Pons (tissue), 1 donor: Measurements from ENCODE around the gene CETN3.
"Not testable (repeated sequence)": the region's sequence is repeated elsewhere in the genome, so short reads cannot be mapped to it uniquely, and the experiment has no call there.

Experiments used
- DNase-seq: peaks from one replicate; pipeline ENCODE4 v3.0.0-alpha.2; 2016; ENCODE audit warnings: low spot score

Gene CETN3

GRCh38 chr5:90383903-90384302 lies 25.7 kb downstream of the CETN3 start:
- DNase-seq, result no peak

GRCh38 chr5:90381213-90381929 lies 28.2 kb downstream of the CETN3 start:
- no peak for DNase-seq

GRCh38 chr5:90379652-90380051 lies 29.9 kb downstream of the CETN3 start:
- DNase-seq, result no peak

- DNase-seq, result no peak
Observed at GRCh38 chr5:90378752-90379151, 30.8 kb downstream of the CETN3 start.

- not testable (repeated sequence) for DNase-seq
Observed at GRCh38 chr5:90371269-90371668, 38.3 kb downstream of the CETN3 start.

GRCh38 chr5:90368454-90369246 lies 40.9 kb downstream of the CETN3 start:
- no peak for DNase-seq

- DNase-seq, result no peak
Observed at GRCh38 chr5:90367879-90368278, 41.7 kb downstream of the CETN3 start.

- no peak for DNase-seq
Observed at GRCh38 chr5:90366948-90367347, 42.6 kb downstream of the CETN3 start.

GRCh38 chr5:90365328-90365727 lies 44.2 kb downstream of the CETN3 start:
- no peak for DNase-seq

GRCh38 chr5:90359073-90359920 lies 50.3 kb downstream of the CETN3 start:
- no peak for DNase-seq

- peak; percentile 4 for DNase-seq
Observed at GRCh38 chr5:90356622-90357021, 52.9 kb downstream of the CETN3 start.

GRCh38 chr5:90356176-90356575 lies 53.4 kb downstream of the CETN3 start:
- no peak for DNase-seq

- DNase-seq, result no peak
Observed at GRCh38 chr5:90355635-90356034, 53.9 kb downstream of the CETN3 start.

GRCh38 chr5:90353254-90353653 lies 56.3 kb downstream of the CETN3 start:
- no peak for DNase-seq

- DNase-seq, result no peak
Observed at GRCh38 chr5:90351101-90351500, 58.5 kb downstream of the CETN3 start.

GRCh38 chr5:90347462-90347861 lies 62.1 kb downstream of the CETN3 start:
- DNase-seq, result no peak

GRCh38 chr5:90345684-90346083 lies 63.9 kb downstream of the CETN3 start:
- no peak for DNase-seq

- DNase-seq, result no peak
Observed at GRCh38 chr5:90344689-90345088, 64.9 kb downstream of the CETN3 start.

GRCh38 chr5:90343731-90344130 lies 65.8 kb downstream of the CETN3 start:
- DNase-seq, result not testable (repeated sequence)

GRCh38 chr5:90342576-90342975 lies 67.0 kb downstream of the CETN3 start:
- DNase-seq, result no peak
